HG03378 (cell line): ENCODE results near the gene DLG4.
"Not testable (repeated sequence)": the region's sequence is repeated elsewhere in the genome, so short reads cannot be mapped to it uniquely, and the experiment has no call there.

Experiments
- ATAC-seq: cut with Tn5 transposase; IDR thresholded peaks from one replicate; pipeline ENCODE4 v1.9.1; 2021; ENCODE audit warnings: mild to moderate bottlenecking, moderate library complexity; ENCODE audit not compliant: unreplicated experiment

Gene DLG4

DNA sequence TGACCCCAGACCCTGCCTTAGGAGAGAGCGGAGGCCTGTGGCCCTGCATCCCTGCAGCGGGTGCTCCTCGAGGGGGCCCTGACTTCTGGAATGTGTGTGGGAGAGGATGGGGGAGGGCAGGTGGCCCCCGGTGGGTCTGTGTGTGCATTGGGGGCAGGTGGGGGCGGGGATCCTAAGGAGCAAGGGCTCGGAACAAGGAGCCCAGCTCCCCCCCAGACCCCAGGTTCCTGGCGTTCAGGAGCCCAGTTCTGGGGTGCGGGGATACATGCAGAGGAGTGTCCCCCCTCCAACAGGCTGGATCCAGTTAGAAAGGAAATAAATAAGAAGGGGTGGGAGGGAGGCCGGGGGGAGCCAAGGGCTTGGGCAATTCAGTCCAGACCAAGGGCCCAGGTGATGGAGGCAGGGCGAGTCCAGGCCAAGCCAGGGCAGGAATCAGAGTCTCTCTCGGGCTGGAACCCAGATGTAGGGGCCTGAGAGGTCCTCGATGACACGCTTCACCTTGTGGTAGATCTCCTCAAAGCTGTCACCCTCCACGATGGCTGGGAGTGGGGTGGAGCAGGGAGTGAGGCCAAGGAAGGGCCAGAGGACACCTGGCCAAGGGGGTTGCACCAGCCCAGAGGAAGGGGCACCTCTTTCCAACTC lies 29.2 kb downstream of the DLG4 start:
- ATAC-seq = no peak

DNA sequence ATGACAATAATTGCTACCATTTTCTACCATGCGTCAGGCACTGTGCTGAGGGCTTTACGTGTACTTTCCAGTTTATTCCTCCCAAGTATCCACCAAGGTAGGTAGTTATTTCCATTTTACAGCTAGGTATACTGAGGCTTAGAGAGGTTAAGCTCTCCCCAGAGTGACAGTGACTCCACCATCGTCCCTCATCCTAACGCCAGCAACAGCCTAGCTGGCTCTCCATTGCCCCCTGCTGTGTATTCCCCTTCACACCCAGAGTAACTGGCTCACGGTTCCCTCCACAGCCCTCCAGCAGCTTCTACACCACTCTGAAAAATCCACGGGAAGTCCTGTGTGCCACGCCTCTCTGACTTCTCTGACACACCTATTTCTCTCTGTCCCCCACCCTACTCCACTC lies 33.4 kb downstream of the DLG4 start:
- ATAC-seq = no peak

DNA sequence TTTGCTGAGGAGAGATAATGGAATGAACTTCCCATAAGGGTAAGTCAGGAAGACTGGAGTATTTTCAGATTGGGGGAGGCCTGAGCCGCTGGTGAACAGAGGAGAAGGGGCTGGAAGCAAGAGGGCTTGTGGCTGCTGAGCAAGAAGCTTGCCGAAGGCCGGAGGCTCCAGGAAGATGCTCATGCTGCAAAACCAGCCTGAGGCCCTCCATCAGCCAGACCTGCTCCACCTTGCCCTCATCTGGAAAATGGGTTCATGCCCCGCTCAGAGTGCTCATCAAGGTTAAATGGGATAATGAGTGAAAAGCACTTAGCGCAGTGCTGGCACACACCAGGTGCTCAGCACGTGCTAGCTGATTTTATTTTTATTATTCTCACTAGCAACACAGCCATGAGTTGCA lies 35.0 kb downstream of the DLG4 start:
- no peak for ATAC-seq

DNA sequence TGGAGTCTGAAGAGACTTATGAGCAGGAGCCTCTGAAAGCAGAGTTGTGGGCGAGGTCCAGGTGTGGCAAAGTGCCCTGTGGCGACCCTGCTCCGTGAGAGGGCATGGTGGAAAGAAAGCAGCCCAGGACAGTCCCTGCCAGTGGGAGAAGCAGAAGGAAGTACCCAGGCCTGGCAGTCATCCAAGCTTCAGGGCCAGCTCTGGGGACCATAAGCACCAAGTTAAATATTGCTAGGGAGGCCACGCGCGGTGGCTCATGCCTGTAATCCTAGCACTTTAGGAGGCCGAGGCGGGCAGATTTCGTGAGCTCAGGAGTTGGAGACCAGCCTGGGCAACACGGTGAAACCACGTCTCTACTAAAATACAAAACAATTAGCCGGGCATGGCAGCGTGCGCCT lies 35.5 kb downstream of the DLG4 start:
- ATAC-seq = no peak

DNA sequence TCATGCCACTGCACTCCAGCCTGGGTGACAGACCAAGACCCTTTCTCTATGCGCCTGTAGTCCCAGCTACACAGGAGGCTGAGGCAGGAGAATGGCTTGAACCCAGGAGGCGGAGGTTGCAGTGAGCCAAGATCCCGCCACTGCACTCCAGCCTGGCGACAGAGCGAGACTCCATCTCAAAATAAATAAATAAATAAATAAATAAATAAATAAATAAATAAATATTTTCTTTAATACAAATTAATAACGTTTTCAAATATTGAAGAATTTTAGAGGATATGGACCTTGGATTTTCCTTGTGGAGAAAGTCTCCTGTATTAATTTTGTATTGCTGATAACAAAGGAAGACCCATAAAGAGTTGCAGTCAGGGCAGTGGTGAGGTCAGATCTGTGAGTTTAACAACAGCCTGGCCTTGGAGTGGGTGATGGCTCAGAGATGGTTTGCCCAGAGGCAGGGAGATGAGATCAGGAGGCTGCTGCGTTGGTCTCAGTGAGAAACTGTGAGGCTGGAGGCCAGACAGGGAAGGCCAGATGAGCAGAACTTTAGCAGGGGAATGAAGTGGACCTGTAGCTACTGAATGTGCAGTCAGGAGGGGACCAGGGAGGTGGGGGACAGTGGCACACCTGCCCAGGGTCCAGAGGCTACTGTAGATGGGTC lies 36.1 kb downstream of the DLG4 start:
- no peak for ATAC-seq

DNA sequence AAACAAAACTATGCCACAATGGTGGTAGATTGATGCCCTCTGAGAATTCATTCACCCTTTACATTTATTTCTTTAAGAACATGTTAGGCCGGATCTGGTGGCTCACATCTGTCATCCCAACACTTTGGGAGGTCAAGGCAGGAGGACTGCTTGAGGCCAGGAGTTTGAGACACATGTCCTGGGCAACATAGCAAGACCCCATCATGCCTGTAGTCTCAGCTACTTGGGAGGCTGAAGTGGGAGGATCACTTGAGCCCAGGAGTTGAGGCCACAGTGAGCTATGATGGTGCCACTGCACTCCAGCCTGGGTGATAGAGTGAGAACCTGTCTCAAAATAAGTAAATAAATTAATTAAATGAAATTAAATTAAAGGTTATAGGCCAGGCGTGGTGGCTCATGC lies 37.5 kb downstream of the DLG4 start:
- ATAC-seq = not testable (repeated sequence)

DNA sequence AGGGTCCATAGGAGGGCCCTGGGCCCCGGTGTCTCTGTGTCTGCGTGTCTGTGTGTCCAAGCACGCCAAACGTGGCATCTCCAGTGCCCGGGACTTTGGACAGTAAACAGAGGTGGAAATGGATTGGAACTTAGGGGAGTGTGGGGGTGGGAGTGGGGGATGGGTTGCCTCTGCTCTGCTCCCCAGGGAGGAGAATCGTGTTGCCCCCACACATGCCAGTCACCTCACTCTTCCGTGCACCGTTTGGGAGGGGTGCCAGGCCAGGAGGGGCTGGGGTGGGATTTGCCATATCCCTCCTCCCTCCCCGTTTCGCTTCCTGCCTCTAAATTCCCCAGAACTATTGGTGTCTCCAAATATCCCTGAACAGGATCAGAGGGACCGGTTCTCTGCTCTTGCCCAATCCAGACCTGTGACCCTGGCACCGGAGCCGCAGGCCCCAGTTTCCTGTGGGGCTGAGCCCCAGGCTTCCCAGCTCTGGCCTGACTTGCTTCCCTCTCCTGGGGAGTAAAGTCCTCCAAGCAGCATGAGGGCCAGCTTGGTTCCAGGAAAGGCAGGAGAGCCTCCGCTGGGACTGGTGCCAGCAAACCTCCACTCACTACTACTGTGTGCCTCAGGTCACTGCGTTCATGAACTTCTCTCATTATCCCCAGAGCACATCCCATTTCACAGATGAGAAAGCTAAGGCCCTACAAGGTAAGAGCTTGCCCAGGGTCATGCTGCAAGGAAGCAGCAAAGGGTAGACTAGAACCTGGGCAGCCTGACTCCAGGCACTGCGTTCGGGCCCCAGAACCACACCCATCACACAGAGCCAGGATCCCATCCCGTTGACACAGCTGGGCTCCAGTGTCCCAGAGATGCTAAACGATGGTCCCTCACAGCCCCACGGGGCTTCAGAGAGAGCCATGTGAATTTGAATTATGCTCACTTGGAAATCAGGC lies 40.0 kb downstream of the DLG4 start, which contains the start of gene ASGR1:
Gene ASGR1 (minus strand): TSS at position 54 of the 938 bp plus-strand sequence. CDS start 807 bp downstream, outside the sequence.
- no peak for ATAC-seq

DNA sequence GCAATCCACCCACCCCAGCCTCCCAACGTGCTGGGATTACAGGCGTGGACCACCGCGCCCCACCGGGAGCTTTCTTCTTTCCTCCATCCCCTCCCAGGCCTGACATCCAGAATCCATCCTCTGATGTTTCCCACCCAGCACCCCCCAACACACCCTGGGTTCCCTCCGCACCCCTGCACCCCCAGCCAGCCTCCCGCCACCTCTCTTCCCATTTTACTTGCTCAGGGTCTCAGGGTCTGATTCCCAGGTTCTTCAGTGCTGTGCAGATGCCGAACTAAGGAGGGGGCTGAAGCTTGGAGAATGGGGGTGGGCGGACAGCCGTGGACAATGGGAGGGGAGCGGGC lies 40.7 kb downstream of the DLG4 start:
- no peak for ATAC-seq

DNA sequence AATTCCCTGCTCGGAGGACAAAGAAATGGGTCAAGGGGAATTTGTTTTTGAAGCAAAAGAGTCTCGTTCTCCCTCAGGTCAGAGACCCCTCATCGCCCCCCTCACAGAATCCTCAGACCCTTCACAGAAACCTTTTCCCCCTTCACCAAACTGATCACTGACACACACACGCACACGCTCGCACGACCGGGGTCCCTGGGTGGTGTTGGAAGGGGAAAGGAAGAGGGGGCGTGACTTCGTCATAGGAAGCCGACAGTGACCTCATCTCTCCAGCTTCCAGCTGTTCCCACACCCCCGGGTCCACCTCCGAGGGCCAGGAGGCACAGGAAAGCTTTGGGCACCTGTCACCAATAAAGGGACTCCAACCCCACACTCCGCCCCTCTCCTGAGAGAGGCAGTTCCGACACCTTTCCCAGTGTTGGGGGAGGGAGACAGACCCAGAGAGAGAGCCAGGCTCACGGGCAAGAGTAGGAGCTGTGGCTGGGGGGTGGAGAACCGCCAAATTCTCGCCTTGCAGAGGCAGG lies 41.6 kb downstream of the DLG4 start:
- no peak for ATAC-seq

DNA sequence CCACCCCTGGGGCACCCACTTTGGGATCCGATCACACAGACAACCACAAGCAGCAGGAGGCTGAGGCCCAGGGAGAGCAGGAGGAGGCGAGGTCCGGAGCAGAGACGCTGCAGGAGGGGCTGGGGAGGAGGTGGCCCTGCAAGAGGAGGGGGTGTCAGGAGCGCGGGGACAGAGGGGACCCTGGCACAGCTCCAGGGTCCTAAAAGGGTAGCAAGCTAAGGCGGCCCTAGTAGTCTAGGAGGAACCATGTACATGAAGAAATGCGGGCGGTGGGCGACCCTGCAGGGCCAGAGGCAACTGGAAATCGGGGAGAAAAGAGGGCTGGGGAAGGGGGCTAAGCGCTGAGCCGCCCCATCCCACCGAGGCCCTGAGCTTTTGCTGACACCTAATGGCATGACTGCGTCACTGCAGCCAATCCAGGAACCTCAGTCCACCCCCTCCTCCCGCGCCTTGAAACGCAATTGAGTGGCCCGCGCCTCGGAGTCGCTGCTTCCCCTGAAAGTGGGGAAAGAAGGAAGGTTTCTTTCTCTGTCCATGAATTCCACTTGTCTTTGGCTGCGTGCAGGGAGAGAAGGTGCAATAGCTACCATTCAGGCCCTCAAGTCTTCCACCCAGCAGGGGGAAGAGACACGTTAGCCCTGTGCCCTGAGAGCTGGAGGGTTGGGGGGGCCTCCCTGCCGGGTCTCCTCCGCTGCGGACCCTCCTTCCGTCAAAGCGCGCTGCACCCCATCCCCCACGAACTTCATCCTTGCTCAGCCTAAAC lies 42.3 kb downstream of the DLG4 start:
- ATAC-seq = no peak

DNA sequence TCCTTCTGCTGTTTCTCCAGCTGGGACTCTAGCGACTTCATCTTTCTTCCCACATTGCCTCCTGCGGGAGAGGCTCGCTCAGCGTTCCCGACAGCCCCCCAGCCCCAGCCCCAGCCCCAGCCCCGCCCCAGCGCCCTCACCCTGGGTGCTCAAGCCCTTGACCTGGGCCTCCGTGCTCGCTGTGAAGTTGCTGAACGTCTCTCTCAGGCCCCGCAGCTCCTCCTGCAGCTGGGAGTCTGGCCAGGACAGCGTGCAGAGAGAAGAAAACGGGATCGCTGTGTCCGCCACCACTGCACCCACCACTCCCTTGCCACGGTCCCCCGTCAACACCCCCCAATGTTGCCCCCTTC lies 42.8 kb downstream of the DLG4 start:
- ATAC-seq = no peak

DNA sequence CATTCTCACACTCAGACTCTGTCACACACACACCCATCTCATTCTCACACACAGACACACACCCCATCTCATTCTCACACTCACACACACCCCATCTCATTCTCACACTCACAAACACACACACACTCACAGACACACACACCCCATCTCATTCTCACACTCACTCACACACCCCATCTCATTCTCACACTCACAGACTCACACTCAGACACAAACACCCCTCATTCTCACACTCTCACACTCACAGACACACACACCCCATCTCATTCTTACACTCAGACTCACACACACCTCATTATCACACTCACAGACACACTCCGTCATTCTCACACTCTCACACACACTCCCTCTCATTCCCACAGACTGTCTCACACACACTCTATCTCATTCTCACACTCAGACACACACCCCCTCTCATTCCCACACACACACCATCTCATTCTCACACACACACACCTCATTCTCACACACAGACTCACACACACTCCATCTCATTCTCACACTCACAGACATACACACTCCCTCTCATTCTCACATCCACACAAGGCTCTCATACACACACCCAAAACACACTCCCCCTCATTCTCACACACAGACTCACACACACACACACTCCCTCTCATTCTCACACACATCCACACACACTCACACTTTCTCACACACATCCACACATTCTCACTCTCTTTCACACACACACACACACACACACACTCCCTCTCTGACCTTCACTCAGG lies 43.4 kb downstream of the DLG4 start:
- ATAC-seq = no peak

DNA sequence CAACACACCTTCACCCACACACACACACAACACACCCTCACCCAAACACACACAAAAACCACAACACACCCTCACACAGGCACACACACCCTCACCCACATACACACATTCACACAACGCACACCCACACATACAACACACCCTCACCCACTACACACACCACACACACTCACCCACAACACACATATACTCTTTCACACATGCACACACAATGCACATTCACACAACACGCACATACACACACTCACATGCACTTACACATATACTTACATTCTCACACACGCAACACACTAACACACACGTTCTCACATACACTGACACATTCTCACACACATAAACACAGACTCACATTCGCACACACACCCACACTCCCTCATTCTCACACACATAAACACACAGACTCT lies 44.3 kb downstream of the DLG4 start:
- no peak for ATAC-seq

DNA sequence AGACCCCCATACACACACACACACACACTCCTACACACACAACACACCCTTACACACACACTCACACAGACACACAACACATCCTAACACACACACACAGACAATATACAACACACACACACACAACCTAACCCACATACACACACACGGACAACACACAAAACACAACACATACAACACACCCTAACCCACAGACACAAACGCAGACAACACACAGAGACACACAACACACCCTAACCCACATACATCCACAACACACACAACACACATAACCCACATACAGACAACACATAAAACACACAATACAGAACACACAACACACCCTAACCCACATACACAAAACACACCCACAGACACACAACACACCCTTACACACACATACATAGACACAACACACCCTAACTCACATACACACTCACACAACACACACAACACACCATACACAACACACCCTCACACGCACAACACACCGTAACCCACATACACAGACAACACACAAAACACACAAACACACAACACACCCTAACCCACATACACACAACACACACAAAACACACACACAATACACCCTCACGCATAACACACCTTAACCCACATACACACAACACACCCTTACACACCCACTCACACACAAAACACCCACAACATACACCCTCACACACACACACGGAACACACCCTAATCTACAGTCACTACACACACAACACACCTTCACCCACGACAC lies 44.9 kb downstream of the DLG4 start:
- no peak for ATAC-seq

DNA sequence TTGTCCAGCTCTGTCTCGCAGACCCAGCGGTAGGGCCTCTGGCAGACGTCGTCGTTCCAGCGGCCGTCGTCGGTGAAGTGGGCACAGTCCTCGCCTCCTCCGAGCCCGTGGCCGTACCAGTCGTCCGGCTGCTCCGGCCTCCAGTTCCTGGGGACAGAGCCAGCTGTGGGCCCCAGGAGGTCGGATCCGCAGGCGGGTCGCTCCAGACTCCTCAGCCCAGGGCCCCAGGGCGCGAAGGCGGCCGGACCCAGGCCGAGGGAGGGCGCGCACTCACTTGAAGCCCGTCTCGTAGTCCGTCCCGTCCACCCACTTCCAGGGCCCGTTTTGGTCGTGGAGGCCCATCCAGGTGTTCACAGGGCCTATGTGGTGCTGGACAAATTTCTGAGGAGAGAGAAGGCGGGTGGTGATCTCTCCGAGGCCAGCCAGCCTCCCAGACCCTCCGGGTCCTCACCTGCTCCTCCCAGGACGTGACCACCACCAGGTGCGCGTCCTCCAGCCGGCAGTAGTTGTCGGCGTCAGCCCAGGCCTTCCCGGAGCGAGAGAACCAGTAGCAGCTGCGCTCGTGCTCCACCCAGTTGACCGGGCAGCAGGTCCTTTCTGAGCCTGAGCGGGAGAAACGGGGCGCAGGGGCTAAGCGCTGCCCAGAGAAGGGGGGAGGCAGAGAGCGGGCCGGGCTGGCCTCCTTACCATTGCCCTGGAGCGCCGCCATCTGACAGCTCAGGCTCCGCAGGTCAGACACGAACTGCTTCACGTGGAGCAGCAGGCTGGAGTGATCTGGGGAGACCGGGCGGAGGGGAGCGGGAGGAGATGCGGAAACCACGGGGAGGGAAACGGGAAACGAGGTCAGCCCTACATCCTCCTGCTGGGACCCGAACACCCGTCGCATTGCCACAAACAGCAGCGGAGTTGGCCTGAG lies 45.7 kb downstream of the DLG4 start:
- ATAC-seq = no peak

DNA sequence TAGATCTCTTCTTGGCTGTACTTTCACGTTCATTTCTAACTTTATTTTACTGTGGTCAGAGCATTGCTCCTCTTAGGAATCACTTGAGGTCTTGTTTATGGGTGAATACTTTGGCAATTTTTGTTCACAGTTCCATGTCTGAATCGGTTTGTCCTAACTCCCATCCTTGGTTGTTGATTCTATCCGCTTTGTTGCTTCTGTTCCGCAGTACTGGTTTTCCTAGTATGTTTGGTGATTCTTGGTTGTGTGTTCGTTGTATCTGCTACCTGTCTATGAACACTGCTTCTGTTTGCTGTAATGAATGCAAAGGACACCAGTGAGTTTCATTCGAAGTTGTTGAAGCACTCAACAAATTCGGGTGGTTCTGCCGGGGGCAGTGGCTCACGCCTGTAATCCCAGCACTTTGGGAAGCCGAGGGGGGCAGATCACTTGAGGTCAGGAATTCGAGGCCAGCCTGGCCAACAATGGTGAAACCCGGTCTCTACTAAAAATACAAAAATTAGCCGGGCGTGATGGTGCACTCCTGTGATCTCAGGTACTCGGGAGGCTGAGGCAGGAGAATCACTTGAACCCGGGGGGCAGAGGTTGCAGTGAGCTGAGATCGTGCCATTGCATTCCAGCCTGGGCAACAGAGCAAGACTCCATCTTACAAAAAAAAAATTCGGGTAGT lies 47.0 kb downstream of the DLG4 start:
- ATAC-seq = not testable (repeated sequence)

DNA sequence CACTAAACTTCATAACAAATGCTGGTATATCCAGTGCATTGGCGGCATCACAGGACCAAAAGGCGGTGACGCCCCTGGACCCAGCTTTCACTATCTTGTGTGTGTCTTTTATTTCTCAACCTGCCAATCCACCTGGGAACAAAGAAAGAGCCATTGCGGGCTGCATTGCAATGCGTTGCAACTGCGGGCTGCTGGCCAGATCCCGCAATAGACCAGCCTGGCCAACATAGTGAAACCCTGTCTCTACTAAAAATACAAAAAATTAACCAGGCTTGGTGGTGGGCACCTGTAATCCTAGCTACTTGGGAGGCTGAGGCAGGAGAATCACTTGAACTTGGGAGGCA lies 50.1 kb downstream of the DLG4 start:
- not testable (repeated sequence) for ATAC-seq
